Astrocyte (in vitro differentiated cells and primary cell): ENCODE results near the gene CNTNAP5. TPM values are rescaled to one million over a fixed set of nuclear protein-coding genes. Genes with fewer than 3 reads are reported as not detected.

Experiments
- DNase-seq: peaks from one replicate; pipeline ENCODE4 v3.0.0-alpha.2; 2010; ENCODE audit warnings: low read depth
- FAIRE-seq: peaks from 2 replicates; lab custom pipeline; 2011; peaks lifted over from hg19 to GRCh38; lab: Jason Lieb, UNC
- H2AFZ ChIP-seq: 2 replicates; pipeline ENCODE4 v1.6.0; 2012; ENCODE audit warnings: low read depth, low read length, inconsistent platforms
- H3K27ac ChIP-seq: 2 replicates; pipeline ENCODE4 v1.5.1; 2011; ENCODE audit warnings: low read depth, low read length, inconsistent platforms
- H3K27me3 ChIP-seq: 2 replicates; pipeline ENCODE4 v1.6.0; 2011; ENCODE audit warnings: low read length, inconsistent platforms; ENCODE audit not compliant: insufficient read depth
- H3K36me3 ChIP-seq: 2 replicates; pipeline ENCODE4 v1.5.1; 2011; ENCODE audit warnings: low read length, inconsistent platforms; ENCODE audit not compliant: insufficient read depth
- H3K4me1 ChIP-seq: 2 replicates; pipeline ENCODE4 v1.5.1; 2011; ENCODE audit warnings: low read length, inconsistent platforms; ENCODE audit not compliant: insufficient read depth
- H3K4me2 ChIP-seq: 2 replicates; pipeline ENCODE4 v1.6.0; 2012; ENCODE audit warnings: low read length, inconsistent platforms
- H3K4me3 ChIP-seq: 2 replicates; pipeline ENCODE4 v1.5.1; 2011; ENCODE audit warnings: low read depth, mild to moderate bottlenecking, low read length, inconsistent platforms; ENCODE audit not compliant: insufficient read depth
- H3K79me2 ChIP-seq: 2 replicates; pipeline ENCODE4 v1.6.0; 2012; ENCODE audit warnings: mild to moderate bottlenecking, low read length, inconsistent platforms; ENCODE audit not compliant: insufficient read depth
- H3K9ac ChIP-seq: 2 replicates; pipeline ENCODE4 v1.6.0; 2012; ENCODE audit warnings: mild to moderate bottlenecking, low read length, inconsistent platforms
- H3K9me3 ChIP-seq: 2 replicates; pipeline ENCODE4 v1.5.1; 2012; ENCODE audit warnings: low read depth, mild to moderate bottlenecking, low read length, inconsistent platforms; ENCODE audit not compliant: insufficient read depth
- H4K20me1 ChIP-seq: 2 replicates; pipeline ENCODE4 v1.6.0; 2012; ENCODE audit warnings: low read length, inconsistent platforms; ENCODE audit not compliant: insufficient read depth
- H3K27ac Mint-ChIP-seq: one replicate; pipeline ENCODE4 v1.8.0; 2021; ENCODE audit warnings: mild to moderate bottlenecking, mixed read lengths; ENCODE audit not compliant: unreplicated experiment
- H3K27me3 Mint-ChIP-seq: one replicate; pipeline ENCODE4 v1.8.0; 2021; ENCODE audit warnings: low read depth, mixed read lengths; ENCODE audit not compliant: unreplicated experiment
- H3K36me3 Mint-ChIP-seq: one replicate; pipeline ENCODE4 v1.8.0; 2021; ENCODE audit warnings: low read depth, mixed read lengths; ENCODE audit not compliant: unreplicated experiment
- H3K4me1 Mint-ChIP-seq: one replicate; pipeline ENCODE4 v1.8.0; 2021; ENCODE audit warnings: low read depth, mixed read lengths; ENCODE audit not compliant: unreplicated experiment
- H3K4me3 Mint-ChIP-seq: one replicate; pipeline ENCODE4 v1.8.0; 2021; ENCODE audit warnings: mild to moderate bottlenecking, moderate library complexity, mixed read lengths; ENCODE audit not compliant: unreplicated experiment
- H3K9me3 Mint-ChIP-seq: one replicate; pipeline ENCODE4 v1.8.0; 2021; ENCODE audit warnings: mild to moderate bottlenecking, mixed read lengths; ENCODE audit not compliant: unreplicated experiment
- CTCF ChIP-seq: IDR thresholded peaks from 2 replicates; pipeline ENCODE4 v1.5.1; 2011; ENCODE audit warnings: low read depth, mild to moderate bottlenecking, inconsistent platforms, low read length, moderate library complexity; ENCODE audit not compliant: insufficient read depth
- EZH2 ChIP-seq: IDR thresholded peaks from 2 replicates; pipeline ENCODE4 v1.6.1; 2012; ENCODE audit warnings: mild to moderate bottlenecking, low read length, inconsistent platforms; ENCODE audit not compliant: insufficient read depth
- total RNA-seq: library from RNA; stranded (reverse); gene quantifications from 2 replicates; pipeline ENCODE4 v1.2.1, GENCODE V29; 2021

CNTNAP5 gene
- total RNA-seq, 1 donor from 2014 or later, result 0.30 TPM

- no peak for DNase-seq
- no peak overlapping the region for H3K27ac ChIP-seq
- H3K4me3 ChIP-seq, result no peak overlapping the region
- Mint-ChIP-seq H3K27me3 (no peaks in the 10 kb centered on the region), H3K27ac (no peak overlapping the region), H3K4me1 (peaks cover 14% of the 10 kb centered on the region), H3K9me3 (no peaks in the 10 kb centered on the region), H3K36me3 (no peaks in the 10 kb centered on the region), H3K4me3 (no peak overlapping the region)
- H3K79me2 ChIP-seq, result no peaks in the 10 kb centered on the region
- TF ChIP-seq CTCF, result no peak
- no peaks in the 10 kb centered on the region for H4K20me1 ChIP-seq
- H3K4me1 ChIP-seq, result no peaks in the 10 kb centered on the region
- no peaks in the 10 kb centered on the region for H3K9me3 ChIP-seq
- H3K27me3 ChIP-seq, result no peaks in the 10 kb centered on the region
- no peak overlapping the region for H2AFZ ChIP-seq
- H3K9ac ChIP-seq, result no peak overlapping the region
- H3K4me2 ChIP-seq, result no peak overlapping the region
- FAIRE-seq, result no peak
- H3K36me3 ChIP-seq, result no peaks in the 10 kb centered on the region
Measured at GRCh38 chr2:124048664-124049063, 23.6 kb downstream of the CNTNAP5 start.

GRCh38 chr2:124049136-124049535, 24.0 kb downstream of the CNTNAP5 start:
- Histone ChIP-seq H3K4me3 (no peak overlapping the region), H3K4me2 (no peak overlapping the region)

More at GRCh38 chr2:124049136-124049535, 24.0 kb downstream of the CNTNAP5 start:
- H3K9me3 Mint-ChIP-seq, result no peaks in the 10 kb centered on the region
- H3K9me3 ChIP-seq, result no peaks in the 10 kb centered on the region
- H3K36me3 ChIP-seq, result no peaks in the 10 kb centered on the region
- no peaks in the 10 kb centered on the region for H3K79me2 ChIP-seq
- no peak overlapping the region for H2AFZ ChIP-seq
- FAIRE-seq (no peak), DNase-seq (no peak)
- no peaks in the 10 kb centered on the region for H3K27me3 ChIP-seq
- H3K4me1 Mint-ChIP-seq, result peaks cover 14% of the 10 kb centered on the region
- H3K36me3 Mint-ChIP-seq, result no peaks in the 10 kb centered on the region
- no peaks in the 10 kb centered on the region for H3K4me1 ChIP-seq
- no peak overlapping the region for H3K9ac ChIP-seq
- H3K27ac ChIP-seq, result no peak overlapping the region
- H3K27ac Mint-ChIP-seq, result no peak overlapping the region
- H3K4me3 Mint-ChIP-seq, result no peak overlapping the region
- TF ChIP-seq EZH2, result no peak
- TF ChIP-seq CTCF, result no peak
- H3K27me3 Mint-ChIP-seq, result no peaks in the 10 kb centered on the region
- no peaks in the 10 kb centered on the region for H4K20me1 ChIP-seq
